OCI-LY7 (cell line): ENCODE results near the gene IFNA14.

Experiments
- EZH2phosphoT487 ChIP-seq: fragments of 200-600 bp; sonication (generic); IDR thresholded peaks from 2 replicates; pipeline ENCODE4 v1.6.1; 2018; ENCODE audit warnings: low read depth, borderline replicate concordance, mild to moderate bottlenecking, mixed run types, antibody characterized with exemption, low read length, moderate library complexity, mixed read lengths
- TF ChIP-seq, protein P1 (sequence below): fragments of 200-600 bp; sonication (generic); conservative IDR thresholded peaks from 2 replicates; pipeline ENCODE4 v1.5.1; 2014; ENCODE audit warnings: mild to moderate bottlenecking, antibody characterized with exemption, low read length, moderate library complexity, mixed read lengths

DNA sequence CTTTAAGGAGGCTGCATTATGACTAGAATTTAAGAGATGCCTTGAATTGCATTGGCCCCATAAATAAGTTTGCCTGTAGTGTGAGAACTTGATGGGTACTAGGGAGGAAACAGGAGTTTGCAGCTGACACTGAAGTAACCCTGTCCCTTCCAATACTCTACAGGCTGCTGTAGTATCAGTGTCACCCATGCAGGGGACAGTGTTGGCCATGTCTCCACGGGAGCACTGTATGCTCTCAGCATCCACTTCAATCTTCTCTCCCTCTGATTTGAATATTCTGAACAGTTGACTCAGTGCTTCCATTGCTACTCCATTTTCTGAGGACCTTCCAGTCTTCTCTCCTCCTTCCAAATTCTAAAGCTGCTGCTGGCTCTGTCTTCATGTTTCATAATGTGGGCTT lies 11.4 kb upstream of the IFNA14 start:
- TF ChIP-seq, protein P1, sequence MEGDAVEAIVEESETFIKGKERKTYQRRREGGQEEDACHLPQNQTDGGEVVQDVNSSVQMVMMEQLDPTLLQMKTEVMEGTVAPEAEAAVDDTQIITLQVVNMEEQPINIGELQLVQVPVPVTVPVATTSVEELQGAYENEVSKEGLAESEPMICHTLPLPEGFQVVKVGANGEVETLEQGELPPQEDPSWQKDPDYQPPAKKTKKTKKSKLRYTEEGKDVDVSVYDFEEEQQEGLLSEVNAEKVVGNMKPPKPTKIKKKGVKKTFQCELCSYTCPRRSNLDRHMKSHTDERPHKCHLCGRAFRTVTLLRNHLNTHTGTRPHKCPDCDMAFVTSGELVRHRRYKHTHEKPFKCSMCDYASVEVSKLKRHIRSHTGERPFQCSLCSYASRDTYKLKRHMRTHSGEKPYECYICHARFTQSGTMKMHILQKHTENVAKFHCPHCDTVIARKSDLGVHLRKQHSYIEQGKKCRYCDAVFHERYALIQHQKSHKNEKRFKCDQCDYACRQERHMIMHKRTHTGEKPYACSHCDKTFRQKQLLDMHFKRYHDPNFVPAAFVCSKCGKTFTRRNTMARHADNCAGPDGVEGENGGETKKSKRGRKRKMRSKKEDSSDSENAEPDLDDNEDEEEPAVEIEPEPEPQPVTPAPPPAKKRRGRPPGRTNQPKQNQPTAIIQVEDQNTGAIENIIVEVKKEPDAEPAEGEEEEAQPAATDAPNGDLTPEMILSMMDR: no peak
- no peak for TF ChIP-seq EZH2phosphoT487
